AG10803 (cell line): Measurements from ENCODE around the gene ARHGAP18.

Experiments
- DNase-seq: peaks from one replicate; pipeline ENCODE4 v3.0.0; 2010; ENCODE audit warnings: low read depth
- H3K4me3 ChIP-seq: 2 replicates; pipeline ENCODE4 v1.5.1; 2011; ENCODE audit warnings: mild to moderate bottlenecking, low read length, control low read depth
- CTCF ChIP-seq: conservative IDR thresholded peaks from 2 replicates; pipeline ENCODE4 v1.5.1; 2011; ENCODE audit warnings: mild to moderate bottlenecking, low read length, control low read depth, inconsistent platforms

Gene ARHGAP18

GRCh38 chr6:129655334-129655733, 54.6 kb downstream of the ARHGAP18 start:
- DNase-seq = no peak

GRCh38 chr6:129653746-129654145, 56.2 kb downstream of the ARHGAP18 start:
- no peak for TF ChIP-seq CTCF
- DNase-seq = no peak
- H3K4me3 ChIP-seq = no peak overlapping the region

More at GRCh38 chr6:129655334-129655733, 54.6 kb downstream of the ARHGAP18 start:
- no peak overlapping the region for H3K4me3 ChIP-seq
- no peak for TF ChIP-seq CTCF

- TF ChIP-seq CTCF = no peak
- no peak overlapping the region for H3K4me3 ChIP-seq
- no peak for DNase-seq
Observed at GRCh38 chr6:129653229-129653628, 56.7 kb downstream of the ARHGAP18 start.

GRCh38 chr6:129651291-129651691, 58.7 kb downstream of the ARHGAP18 start:
- H3K4me3 ChIP-seq = no peak overlapping the region
- no peak for TF ChIP-seq CTCF
- DNase-seq = no peak

- no peak for TF ChIP-seq CTCF
- no peak for DNase-seq
- no peak overlapping the region for H3K4me3 ChIP-seq
Observed at GRCh38 chr6:129648819-129649491, 61.0 kb downstream of the ARHGAP18 start.

- no peak for TF ChIP-seq CTCF
- H3K4me3 ChIP-seq = no peak overlapping the region
- no peak for DNase-seq
Observed at GRCh38 chr6:129647044-129647443, 62.9 kb downstream of the ARHGAP18 start.

- H3K4me3 ChIP-seq = peak overlapping the region; percentile 33
- TF ChIP-seq CTCF = no peak
- peak; percentile 36 for DNase-seq
Observed at GRCh38 chr6:129646642-129647041, 63.3 kb downstream of the ARHGAP18 start.
